ENCODE data around the gene POLE3. TPM values are rescaled to one million over a fixed set of nuclear protein-coding genes. Genes with fewer than 3 reads are reported as not detected.

Gene POLE3
- total and polyA plus RNA-seq, 4 experiments from 2014 or later: 46.9 to 179 (median 74.9) TPM

- CTCF ChIA-PET (ENCODE audit: partially characterized antibody): interaction anchor here (1.4 kb wide), 1 partner anchor 251 kb away, joined by 3 read pairs; no protein-coding TSS in a partner anchor
- no peak for DNase-seq
- Histone ChIP-seq H3K4me1 (ENCODE audit: insufficient read depth, low read length) (no peaks in the 10 kb centered on the region), H3K27ac (ENCODE audit: low read depth, low read length) (no peak overlapping the region), H3K4me3 (ENCODE audit: low read length in 2 of 2) (no peak overlapping the region), H3K36me3 (ENCODE audit: insufficient read depth, low read length) (no peaks in the 10 kb centered on the region), H3K27me3 (ENCODE audit: insufficient read depth, low read length) (no peaks in the 10 kb centered on the region), H3K9me3 (ENCODE audit: control insufficient read depth in 1 of 2, low read length in 2 of 2) (no peaks in the 10 kb centered on the region)
- Mint-ChIP-seq H3K4me1 (no peaks in the 10 kb centered on the region), H3K27me3 (peaks cover 0 to 2% of the 10 kb centered on the region in 2 donors), H3K9me3 (peaks cover 0 to 2% (median 0%) of the 10 kb centered on the region in 8 donors), H3K36me3 (no peaks in the 10 kb centered on the region), H3K4me3 (no peak overlapping the region), H3K27ac (no peak overlapping the region)
- intact Hi-C loops (cut with micrococcal nuclease): no loop called here
- POLR2A ChIA-PET (ENCODE audit: partially characterized antibody): no interaction called here
These were observed 47.1 kb downstream of the POLE3 start for GRCh38 chr9:113363336-113363735.

GRCh38 chr9:113361304-113362018 lies 49.0 kb downstream of the POLE3 start:
- intact Hi-C loops (cut with micrococcal nuclease): no loop called here
- Mint-ChIP-seq H3K27ac (no peak overlapping the region), H3K9me3 (peaks cover 0 to 2% (median 0%) of the 10 kb centered on the region in 8 donors), H3K4me1 (no peaks in the 10 kb centered on the region), H3K36me3 (no peaks in the 10 kb centered on the region), H3K27me3 (peaks cover 0 to 7% of the 10 kb centered on the region in 2 donors), H3K4me3 (no peak overlapping the region)
- POLR2A ChIA-PET (ENCODE audit: partially characterized antibody): no interaction called here
- no peaks in the 10 kb centered on the region for H3K4me1 ChIP-seq (ENCODE audit: insufficient read depth, low read length)
- H3K9me3 ChIP-seq (ENCODE audit: control insufficient read depth in 1 of 2, low read length in 2 of 2): no peaks in the 10 kb centered on the region
- no peaks in the 10 kb centered on the region for H3K36me3 ChIP-seq (ENCODE audit: insufficient read depth, low read length)
- H3K4me3 ChIP-seq (ENCODE audit: low read length in 2 of 2): no peak overlapping the region
- no peak overlapping the region for H3K27ac ChIP-seq (ENCODE audit: low read depth, low read length)
- DNase-seq: no peak
- H3K27me3 ChIP-seq (ENCODE audit: insufficient read depth, low read length): no peaks in the 10 kb centered on the region
- CTCF ChIA-PET (ENCODE audit: partially characterized antibody): interaction anchor here (1.0 kb wide), 1 partner anchor 297 kb away, joined by 3 read pairs; no protein-coding TSS in a partner anchor

- H3K27ac Mint-ChIP-seq: no peak overlapping the region
- intact Hi-C loops (cut with micrococcal nuclease): no loop called here
- CTCF ChIA-PET (ENCODE audit: partially characterized antibody): no interaction called here
- no peak overlapping the region for H3K4me3 Mint-ChIP-seq
- no peak for DNase-seq
- Histone ChIP-seq H3K4me3 (ENCODE audit: low read length in 2 of 2) (no peak overlapping the region), H3K4me1 (ENCODE audit: insufficient read depth, low read length) (no peaks in the 10 kb centered on the region), H3K36me3 (ENCODE audit: insufficient read depth, low read length) (no peaks in the 10 kb centered on the region), H3K27ac (ENCODE audit: low read depth, low read length) (no peak overlapping the region), H3K9me3 (ENCODE audit: control insufficient read depth in 1 of 2, low read length in 2 of 2) (no peaks in the 10 kb centered on the region), H3K27me3 (ENCODE audit: insufficient read depth, low read length) (no peaks in the 10 kb centered on the region)
- no peaks in the 10 kb centered on the region for H3K4me1 Mint-ChIP-seq
- POLR2A ChIA-PET (ENCODE audit: partially characterized antibody): no interaction called here
- no peaks in the 10 kb centered on the region for H3K36me3 Mint-ChIP-seq
- no peaks in the 10 kb centered on the region for H3K9me3 Mint-ChIP-seq
- H3K27me3 Mint-ChIP-seq: peaks cover 3 to 8% of the 10 kb centered on the region in 2 donors
These were observed 50.1 kb downstream of the POLE3 start for GRCh38 chr9:113360242-113360842.

- Mint-ChIP-seq H3K36me3 (no peaks in the 10 kb centered on the region), H3K4me1 (no peaks in the 10 kb centered on the region), H3K27me3 (peaks cover 3 to 8% of the 10 kb centered on the region in 2 donors), H3K4me3 (no peak overlapping the region), H3K9me3 (no peaks in the 10 kb centered on the region), H3K27ac (no peak overlapping the region)
- intact Hi-C loops (cut with micrococcal nuclease): no loop called here
- no peak for DNase-seq
- POLR2A ChIA-PET (ENCODE audit: partially characterized antibody): no interaction called here
- H3K36me3 ChIP-seq (ENCODE audit: insufficient read depth, low read length): no peaks in the 10 kb centered on the region
- H3K4me1 ChIP-seq (ENCODE audit: insufficient read depth, low read length): no peaks in the 10 kb centered on the region
- no peaks in the 10 kb centered on the region for H3K9me3 ChIP-seq (ENCODE audit: control insufficient read depth in 1 of 2, low read length in 2 of 2)
- CTCF ChIA-PET (ENCODE audit: partially characterized antibody): no interaction called here
- no peaks in the 10 kb centered on the region for H3K27me3 ChIP-seq (ENCODE audit: insufficient read depth, low read length)
- H3K27ac ChIP-seq (ENCODE audit: low read depth, low read length): no peak overlapping the region
- H3K4me3 ChIP-seq (ENCODE audit: low read length in 2 of 2): no peak overlapping the region
These were observed 51.1 kb downstream of the POLE3 start for GRCh38 chr9:113359385-113359784.

Other genes starting within 250 kb of the POLE3 start
- gene FKBP15, start 189.4 kb downstream of the POLE3 start, total RNA-seq: 10 to 100 TPM; 34.3 to 34.9 TPM
- gene FKBP15, start 189.4 kb downstream of the POLE3 start, polyA plus RNA-seq: 10 to 100 TPM in 1 of 2 donors, 1 to 10 TPM in 1; 1.9 to 19.6 TPM
- 1 to 10 TPM; 4.1 to 4.2 TPM for gene SLC31A1, start 189.1 kb downstream of the POLE3 start, total RNA-seq
- gene SLC31A1, start 189.1 kb downstream of the POLE3 start, polyA plus RNA-seq: 1 to 10 TPM; 2.1 to 2.3 TPM
- 10 to 100 TPM; 44.4 to 47.3 TPM for gene CDC26, start 135.1 kb downstream of the POLE3 start, total RNA-seq
- gene CDC26, start 135.1 kb downstream of the POLE3 start, polyA plus RNA-seq: 100 to 1,000 TPM; 149 to 213 TPM
- 10 to 100 TPM; 20.7 to 23.2 TPM for gene PRPF4, start 135.0 kb downstream of the POLE3 start, total RNA-seq
- gene PRPF4, start 135.0 kb downstream of the POLE3 start, polyA plus RNA-seq: 10 to 100 TPM; 19.2 to 25.7 TPM
- gene RNF183, start 107.3 kb downstream of the POLE3 start, total RNA-seq: not detected
- gene RNF183, start 107.3 kb downstream of the POLE3 start, polyA plus RNA-seq: not detected
- under 1 TPM; 0.33 to 0.67 TPM for gene WDR31, start 70.4 kb downstream of the POLE3 start, total RNA-seq
- gene WDR31, start 70.4 kb downstream of the POLE3 start, polyA plus RNA-seq: under 1 TPM in 1 of 2 donors, not detected in 1; 0.89 TPM
- gene BSPRY, start 61.1 kb downstream of the POLE3 start, total RNA-seq: not detected
- gene BSPRY, start 61.1 kb downstream of the POLE3 start, polyA plus RNA-seq: under 1 TPM; 0.24 to 0.93 TPM
- gene HDHD3, start 33.7 kb downstream of the POLE3 start, total RNA-seq: 10 to 100 TPM; 29.9 to 32.8 TPM
- 10 to 100 TPM; 40.8 to 52.3 TPM for gene HDHD3, start 33.7 kb downstream of the POLE3 start, polyA plus RNA-seq
- 10 to 100 TPM; 39.9 TPM for gene ALAD, start 9.4 kb downstream of the POLE3 start, total RNA-seq
- 10 to 100 TPM; 16.4 to 23.8 TPM for gene ALAD, start 9.4 kb downstream of the POLE3 start, polyA plus RNA-seq
- under 1 TPM; 0.86 to 0.87 TPM for gene C9orf43, start 72 bp upstream of the POLE3 start, total RNA-seq
- gene C9orf43, start 72 bp upstream of the POLE3 start, polyA plus RNA-seq: under 1 TPM; 0.41 to 0.45 TPM
- gene RGS3, start 53.1 kb upstream of the POLE3 start, total RNA-seq: 10 to 100 TPM; 17.5 to 18.4 TPM
- 10 to 100 TPM in 1 of 2 donors, 1 to 10 TPM in 1; 3.4 to 23.2 TPM for gene RGS3, start 53.1 kb upstream of the POLE3 start, polyA plus RNA-seq